Osteoblast (primary cell): ENCODE results near the gene DRAP1. TPM values are rescaled to one million over a fixed set of nuclear protein-coding genes. Genes with fewer than 3 reads are reported as not detected.

ENCODE experiments used
- DNase-seq: peaks from one replicate; pipeline ENCODE4 v3.0.0; 2011; ENCODE audit warnings: low spot score, mixed read lengths; ENCODE audit not compliant: insufficient read length; ENCODE audit errors: missing footprints
- H2AFZ ChIP-seq: 2 replicates; pipeline ENCODE4 v1.6.0; 2011; ENCODE audit warnings: mild to moderate bottlenecking, low read length
- H3K27ac ChIP-seq: 2 replicates; pipeline ENCODE4 v1.5.1; 2011; ENCODE audit warnings: mild to moderate bottlenecking, low read depth, low read length, moderate library complexity
- H3K27me3 ChIP-seq: 2 replicates; pipeline ENCODE4 v1.6.0; 2012; ENCODE audit warnings: mild to moderate bottlenecking, control low read depth, inconsistent platforms, low read length, moderate library complexity; ENCODE audit not compliant: insufficient read depth
- H3K36me3 ChIP-seq: 2 replicates; pipeline ENCODE4 v1.5.1; 2011; ENCODE audit warnings: mild to moderate bottlenecking, low read length, control low read depth, moderate library complexity; ENCODE audit not compliant: insufficient read depth
- H3K4me1 ChIP-seq: 2 replicates; pipeline ENCODE4 v1.5.1; 2011; ENCODE audit warnings: mild to moderate bottlenecking, low read length, control low read depth, moderate library complexity; ENCODE audit not compliant: insufficient read depth
- H3K4me2 ChIP-seq: 2 replicates; pipeline ENCODE4 v1.6.0; 2011; ENCODE audit warnings: mild to moderate bottlenecking, low read length; ENCODE audit not compliant: insufficient read depth
- H3K4me3 ChIP-seq: fragments of 200-600 bp; sonication (generic); 3 replicates; pipeline ENCODE4 v1.5.1; 2012; ENCODE audit warnings: mild to moderate bottlenecking, low read length, inconsistent platforms; ENCODE audit not compliant: insufficient read depth
- H3K79me2 ChIP-seq: 2 replicates; pipeline ENCODE4 v1.6.0; 2012; ENCODE audit warnings: mild to moderate bottlenecking, low read length, control low read depth, inconsistent platforms; ENCODE audit not compliant: insufficient read depth
- H3K9me3 ChIP-seq: 2 replicates; pipeline ENCODE4 v1.5.1; 2011; ENCODE audit warnings: low read depth, low read length, control low read depth
- H4K20me1 ChIP-seq: 2 replicates; pipeline ENCODE4 v1.6.0; 2012; ENCODE audit warnings: mild to moderate bottlenecking, low read length, control low read depth; ENCODE audit not compliant: insufficient read depth
- CTCF ChIP-seq: IDR thresholded peaks from 2 replicates; pipeline ENCODE4 v1.5.1; 2011; ENCODE audit warnings: mild to moderate bottlenecking, low read depth, low read length, moderate library complexity; ENCODE audit errors: extremely low read depth
- total RNA-seq: library from RNA; depleted of rRNA; stranded (reverse); fragments of >200 nt; gene quantifications from 2 replicates; pipeline ENCODE4 v1.2.3, GENCODE V29; 2012

The DRAP1 gene
- total RNA-seq, 1 donor: 170 TPM

DNA sequence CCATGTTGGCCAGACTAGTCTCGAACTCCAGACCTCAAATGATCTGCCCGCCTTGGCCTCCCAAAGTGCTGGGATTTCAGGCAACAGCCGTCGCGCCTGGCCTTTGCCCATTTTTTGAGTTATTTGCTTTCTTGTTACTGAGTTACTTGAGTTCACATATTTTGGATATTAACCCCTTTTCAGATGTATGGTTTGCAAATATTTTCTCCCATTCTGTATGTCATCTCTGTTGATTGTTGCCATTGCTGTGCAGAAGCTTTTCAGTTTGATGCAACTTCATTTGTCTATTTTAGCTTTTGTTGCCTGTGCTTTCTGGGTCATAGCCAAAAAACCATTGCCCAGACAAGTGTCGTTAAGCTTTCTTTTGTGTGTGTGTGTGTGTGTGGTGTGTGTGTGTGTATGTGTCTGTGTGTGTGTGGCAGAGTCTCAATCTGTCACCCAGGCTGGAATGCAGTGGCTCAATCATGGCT, 32.9 kb downstream of the DRAP1 start:
- H3K4me3 ChIP-seq: no peak overlapping the region
- H2AFZ ChIP-seq: no peak overlapping the region
- H3K36me3 ChIP-seq: no peaks in the 10 kb centered on the region
- no peaks in the 10 kb centered on the region for H3K27me3 ChIP-seq
- no peaks in the 10 kb centered on the region for H4K20me1 ChIP-seq
- TF ChIP-seq CTCF: no peak
- H3K4me1 ChIP-seq: no peaks in the 10 kb centered on the region
- DNase-seq: no peak
- no peak overlapping the region for H3K4me2 ChIP-seq
- H3K9me3 ChIP-seq: no peaks in the 10 kb centered on the region
- no peak overlapping the region for H3K27ac ChIP-seq
- H3K79me2 ChIP-seq: no peaks in the 10 kb centered on the region

- Histone ChIP-seq H3K27ac (no peak overlapping the region), H3K9me3 (no peaks in the 10 kb centered on the region), H4K20me1 (no peaks in the 10 kb centered on the region), H3K27me3 (no peaks in the 10 kb centered on the region), H3K4me3 (no peak overlapping the region), H2AFZ (no peak overlapping the region), H3K36me3 (no peaks in the 10 kb centered on the region), H3K4me1 (no peaks in the 10 kb centered on the region), H3K79me2 (no peaks in the 10 kb centered on the region), H3K4me2 (no peak overlapping the region)
- no peak for TF ChIP-seq CTCF
- peak; percentile 29 for DNase-seq
Observed at GRCh38 chr11:65953471-65953870, 34.2 kb downstream of the DRAP1 start.

GRCh38 chr11:65954771-65955170, 35.5 kb downstream of the DRAP1 start:
- H3K4me2 ChIP-seq: no peak overlapping the region
- H2AFZ ChIP-seq: no peak overlapping the region
- no peak for TF ChIP-seq CTCF
- no peaks in the 10 kb centered on the region for H3K9me3 ChIP-seq
- H3K27ac ChIP-seq: no peak overlapping the region
- no peak overlapping the region for H3K4me3 ChIP-seq
- no peaks in the 10 kb centered on the region for H3K36me3 ChIP-seq
- H3K4me1 ChIP-seq: no peaks in the 10 kb centered on the region
- H3K79me2 ChIP-seq: no peaks in the 10 kb centered on the region
- DNase-seq: no peak
- no peaks in the 10 kb centered on the region for H3K27me3 ChIP-seq
- H4K20me1 ChIP-seq: no peaks in the 10 kb centered on the region

DNA sequence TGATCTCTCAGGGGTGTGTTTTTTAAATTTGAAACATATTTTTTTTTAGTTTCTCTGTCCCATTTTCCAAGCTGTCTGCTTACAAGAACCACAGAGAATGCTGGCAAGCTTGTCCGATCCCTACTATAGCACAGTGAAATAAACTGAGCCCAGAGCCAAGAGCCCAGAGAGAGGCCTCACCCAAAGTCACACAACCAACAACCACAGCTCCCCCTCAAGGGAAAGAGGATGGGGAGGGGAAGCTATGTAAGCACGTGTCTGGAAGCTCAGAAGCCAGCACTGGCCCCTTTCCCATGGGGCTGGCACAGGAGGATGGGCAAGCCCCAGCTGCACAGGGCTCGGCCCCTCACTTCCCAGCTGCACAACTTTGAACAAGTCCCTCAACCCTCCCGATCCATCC, 39.1 kb downstream of the DRAP1 start:
- no peaks in the 10 kb centered on the region for H3K9me3 ChIP-seq
- H3K36me3 ChIP-seq: no peaks in the 10 kb centered on the region
- no peak for TF ChIP-seq CTCF
- no peak overlapping the region for H3K4me3 ChIP-seq
- peaks cover 9% of the 10 kb centered on the region for H4K20me1 ChIP-seq
- H3K79me2 ChIP-seq: peaks cover 22% of the 10 kb centered on the region
- no peak overlapping the region for H3K4me2 ChIP-seq
- peak; percentile 58 for DNase-seq
- H3K4me1 ChIP-seq: peaks cover 11% of the 10 kb centered on the region
- H2AFZ ChIP-seq: no peak overlapping the region
- H3K27ac ChIP-seq: no peak overlapping the region
- H3K27me3 ChIP-seq: no peaks in the 10 kb centered on the region
